Activated T-cell treated with anti-CD3 and anti-CD28 coated beads, Interleukin-2, amount 50 U/mL, for 24 hours (primary cell): ENCODE measurements around the gene SPECC1L.

Experiments
- DNase-seq: peaks from one replicate; pipeline ENCODE4 v3.0.0-alpha.2; 2020
- H3K27ac Mint-ChIP-seq: 2 replicates; pipeline ENCODE4 v1.8.0; 2020; ENCODE audit warnings: mild to moderate bottlenecking, mixed read lengths
- H3K27me3 Mint-ChIP-seq: 2 replicates; pipeline ENCODE4 v1.8.0; 2020; ENCODE audit warnings: mixed read lengths
- H3K36me3 Mint-ChIP-seq: 2 replicates; pipeline ENCODE4 v1.8.0; 2020; ENCODE audit warnings: low read depth, mixed read lengths
- H3K4me1 Mint-ChIP-seq: 2 replicates; pipeline ENCODE4 v1.8.0; 2020; ENCODE audit warnings: low read depth, mixed read lengths
- H3K4me3 Mint-ChIP-seq: 2 replicates; pipeline ENCODE4 v1.8.0; 2020; ENCODE audit warnings: mild to moderate bottlenecking, moderate library complexity, mixed read lengths
- H3K9me3 Mint-ChIP-seq: 2 replicates; pipeline ENCODE4 v1.8.0; 2020; ENCODE audit warnings: mixed read lengths

SPECC1L gene

DNA sequence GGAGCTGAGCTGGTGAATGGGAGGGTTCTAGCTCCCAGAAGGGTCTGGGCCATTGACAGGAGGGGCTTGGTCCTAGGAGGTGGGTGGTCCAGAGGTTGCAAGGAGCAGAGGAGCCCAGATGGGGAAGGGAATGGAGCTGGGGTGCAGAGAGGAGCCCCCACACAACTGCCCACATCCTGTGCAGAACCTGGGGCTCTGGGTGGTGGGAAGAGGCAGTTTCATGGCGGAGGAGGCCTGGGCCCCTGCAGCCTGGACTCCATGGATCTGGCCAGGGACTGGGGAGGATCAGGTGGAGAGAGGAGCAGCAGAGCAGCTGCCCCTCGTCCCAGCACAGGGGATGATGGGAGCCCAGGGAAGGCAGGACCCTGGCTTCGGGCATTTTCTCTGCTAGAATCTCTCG, 155.8 kb downstream of the SPECC1L start:
- Mint-ChIP-seq H3K27me3 (no peaks in the 10 kb centered on the region), H3K4me3 (peak overlapping the region; percentile 85), H3K27ac (peak overlapping the region; percentile 92), H3K4me1 (peaks cover 64% of the 10 kb centered on the region), H3K36me3 (peaks cover 24% of the 10 kb centered on the region), H3K9me3 (no peaks in the 10 kb centered on the region)
- DNase-seq = no peak

DNA sequence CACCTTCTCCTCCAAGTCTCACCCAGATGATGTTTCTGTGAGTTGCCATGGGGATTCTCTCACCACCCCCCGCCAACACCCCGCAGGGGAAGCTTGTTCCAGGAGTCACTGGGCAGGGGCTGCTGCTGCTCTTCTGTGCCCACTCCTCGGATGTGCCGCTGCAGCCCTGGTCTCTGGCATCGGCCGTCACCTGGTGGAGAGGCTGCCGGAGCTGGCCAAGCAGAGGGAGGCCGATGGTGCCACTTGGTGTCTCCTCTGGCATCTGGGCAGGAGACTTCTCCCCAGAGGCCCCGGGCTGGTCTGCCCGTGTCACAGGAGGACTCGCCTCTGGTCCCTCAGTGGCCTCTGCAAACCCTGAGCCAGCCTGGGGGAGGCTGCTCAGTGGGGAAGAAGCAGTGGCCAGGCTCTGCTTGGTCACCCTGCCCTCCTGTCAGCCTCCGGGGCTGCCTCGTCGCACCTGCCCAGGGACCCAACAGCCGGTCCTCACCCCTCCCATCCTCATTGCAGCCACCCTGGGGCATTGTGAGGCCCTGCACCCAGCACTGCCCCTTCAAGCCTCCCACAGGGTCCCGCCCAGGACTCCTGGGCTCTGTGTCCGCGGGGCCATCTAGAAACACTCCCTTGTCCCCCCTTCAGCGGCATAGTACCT, 156.3 kb downstream of the SPECC1L start:
- DNase-seq = no peak
- H3K27ac Mint-ChIP-seq = peak overlapping the region; percentile 92
- peaks cover 68% of the 10 kb centered on the region for H3K4me1 Mint-ChIP-seq
- peaks cover 30% of the 10 kb centered on the region for H3K36me3 Mint-ChIP-seq
- H3K27me3 Mint-ChIP-seq = no peaks in the 10 kb centered on the region
- no peaks in the 10 kb centered on the region for H3K9me3 Mint-ChIP-seq
- peak overlapping the region; percentile 85 for H3K4me3 Mint-ChIP-seq

DNA sequence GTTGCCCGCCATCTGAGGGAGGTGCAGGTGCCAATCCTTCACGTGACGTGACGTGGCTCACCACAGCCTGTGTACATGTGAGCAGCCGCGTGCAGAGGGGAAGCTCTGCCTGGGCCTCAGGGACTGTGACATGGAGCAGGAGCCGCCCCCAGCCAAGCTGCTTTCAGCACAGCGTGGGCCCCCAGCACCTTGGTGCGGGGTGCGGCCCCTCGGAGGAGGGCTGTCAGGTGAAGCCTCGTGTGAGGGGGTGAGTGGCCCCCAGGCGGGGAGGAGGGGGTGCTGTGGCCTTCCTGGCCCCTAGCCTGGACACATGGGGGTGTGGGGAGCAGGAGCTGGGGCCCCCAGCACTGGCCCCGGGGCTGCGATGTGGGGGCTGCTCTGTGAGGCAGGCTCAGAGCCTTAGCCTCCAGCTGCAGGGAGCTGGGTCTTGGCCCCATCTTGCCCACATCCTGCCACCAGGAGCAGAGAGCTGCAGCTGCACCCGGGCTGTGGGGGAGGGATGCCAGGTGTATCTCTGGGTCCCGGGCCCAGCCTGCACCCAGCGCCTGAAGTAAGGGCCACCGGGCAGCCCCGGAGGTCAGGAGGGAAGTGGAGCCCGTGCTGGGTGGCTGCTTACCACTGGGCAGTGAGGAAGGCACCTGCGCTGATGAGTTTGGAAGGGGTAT, 157.0 kb downstream of the SPECC1L start, which contains the start of gene ADORA2A:
TSS of gene ADORA2A (plus strand) at position 100 of the 665 bp plus-strand sequence. CDS start 5,806 bp downstream, outside the sequence.
- Mint-ChIP-seq H3K4me3 (peak within 1 kb of the TSS; percentile 85), H3K9me3 (no peaks in the 10 kb centered on the region), H3K4me1 (peaks cover 72% of the 10 kb centered on the region), H3K36me3 (peaks cover 36% of the 10 kb centered on the region), H3K27ac (peak within 1 kb of the TSS; percentile 92), H3K27me3 (no peaks in the 10 kb centered on the region)
- DNase-seq = peak; percentile 87

DNA sequence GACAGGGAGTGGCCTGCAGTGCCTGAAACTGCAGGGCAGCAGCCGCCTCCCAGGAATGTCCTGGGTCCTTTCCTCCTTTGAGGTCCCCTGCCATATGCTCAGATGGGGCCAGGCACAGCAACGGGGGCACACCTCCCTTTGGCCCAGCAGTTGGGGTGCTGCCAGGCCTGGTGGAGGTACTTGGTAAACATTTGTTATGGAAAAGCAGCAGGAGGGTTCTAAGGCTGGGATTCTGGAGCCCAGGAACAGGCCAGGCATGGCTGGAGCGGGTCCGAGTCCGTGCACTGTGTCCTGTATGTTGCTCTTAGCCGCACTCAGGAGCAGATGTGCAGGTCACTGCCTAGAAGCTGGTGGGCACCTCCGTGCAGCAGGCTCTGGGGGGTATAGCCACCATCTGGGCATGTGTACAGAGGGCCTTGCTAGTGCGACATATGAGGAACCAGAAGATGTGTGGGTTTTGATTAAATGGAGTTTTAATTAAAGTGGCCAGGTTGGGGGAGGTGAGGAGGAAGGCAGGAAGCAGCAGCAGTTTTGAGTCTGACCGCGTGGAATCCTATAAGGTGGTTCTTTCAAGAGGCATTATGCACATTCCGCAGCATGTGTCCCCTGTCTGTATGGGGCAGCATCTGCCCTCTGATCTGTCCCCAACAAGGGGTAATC, 158.2 kb downstream of the SPECC1L start:
- DNase-seq = no peak
- peak overlapping the region; percentile 85 for H3K4me3 Mint-ChIP-seq
- H3K4me1 Mint-ChIP-seq = peaks cover 82% of the 10 kb centered on the region
- H3K9me3 Mint-ChIP-seq = no peaks in the 10 kb centered on the region
- peaks cover 46% of the 10 kb centered on the region for H3K36me3 Mint-ChIP-seq
- peak overlapping the region; percentile 92 for H3K27ac Mint-ChIP-seq
- H3K27me3 Mint-ChIP-seq = no peaks in the 10 kb centered on the region

DNA sequence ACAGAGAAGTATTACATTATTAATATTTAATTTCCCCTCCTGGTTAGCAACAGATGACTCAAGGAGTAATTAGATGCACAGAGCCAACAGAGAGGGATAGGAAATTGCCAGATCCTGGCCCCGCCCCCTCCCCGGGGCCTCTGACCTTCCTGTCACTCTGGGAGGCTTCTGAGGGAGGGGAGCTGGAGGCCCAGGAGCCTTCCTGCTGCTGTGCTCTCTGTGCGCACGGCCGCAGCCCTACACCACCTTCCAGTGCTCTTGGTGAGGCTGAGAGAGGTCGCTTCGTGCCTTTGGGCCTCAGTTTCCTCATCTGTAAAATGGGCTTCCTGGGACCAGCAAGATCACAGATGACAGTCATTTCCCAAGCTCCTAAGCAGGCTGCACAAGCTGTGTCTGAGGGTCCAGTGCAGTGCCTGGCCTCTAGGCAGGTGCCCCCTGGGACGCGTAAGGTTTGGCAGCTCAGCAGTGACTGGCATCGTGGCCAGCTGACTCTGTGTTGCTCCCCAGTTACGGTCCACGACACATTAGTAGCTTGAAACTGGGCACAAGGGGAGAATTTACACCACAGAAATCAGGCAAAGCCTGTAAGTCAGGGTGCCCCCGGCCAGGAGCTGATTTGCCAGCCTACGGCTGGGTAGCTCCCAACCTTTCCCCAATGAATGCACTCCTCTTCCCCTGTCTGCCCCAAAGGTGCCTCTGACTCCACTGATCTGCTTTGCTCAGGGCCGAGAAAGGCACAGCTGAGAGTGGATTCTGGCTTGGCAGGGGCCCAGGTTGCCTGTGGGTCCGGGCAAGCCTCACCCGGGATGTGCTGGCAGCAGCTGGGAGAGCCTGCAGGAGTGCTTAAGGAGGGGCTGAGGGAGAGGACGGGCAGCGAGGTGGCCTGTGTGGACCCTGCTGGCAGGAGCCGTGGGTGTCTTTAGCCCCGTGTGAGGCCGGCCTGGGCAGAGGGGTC, 159.1 kb downstream of the SPECC1L start:
- peak; percentile 78 for DNase-seq
- Mint-ChIP-seq H3K4me3 (peak overlapping the region; percentile 85), H3K9me3 (no peaks in the 10 kb centered on the region), H3K4me1 (peaks cover 88% of the 10 kb centered on the region), H3K36me3 (peaks cover 53% of the 10 kb centered on the region), H3K27me3 (no peaks in the 10 kb centered on the region), H3K27ac (peak overlapping the region; percentile 92)

DNA sequence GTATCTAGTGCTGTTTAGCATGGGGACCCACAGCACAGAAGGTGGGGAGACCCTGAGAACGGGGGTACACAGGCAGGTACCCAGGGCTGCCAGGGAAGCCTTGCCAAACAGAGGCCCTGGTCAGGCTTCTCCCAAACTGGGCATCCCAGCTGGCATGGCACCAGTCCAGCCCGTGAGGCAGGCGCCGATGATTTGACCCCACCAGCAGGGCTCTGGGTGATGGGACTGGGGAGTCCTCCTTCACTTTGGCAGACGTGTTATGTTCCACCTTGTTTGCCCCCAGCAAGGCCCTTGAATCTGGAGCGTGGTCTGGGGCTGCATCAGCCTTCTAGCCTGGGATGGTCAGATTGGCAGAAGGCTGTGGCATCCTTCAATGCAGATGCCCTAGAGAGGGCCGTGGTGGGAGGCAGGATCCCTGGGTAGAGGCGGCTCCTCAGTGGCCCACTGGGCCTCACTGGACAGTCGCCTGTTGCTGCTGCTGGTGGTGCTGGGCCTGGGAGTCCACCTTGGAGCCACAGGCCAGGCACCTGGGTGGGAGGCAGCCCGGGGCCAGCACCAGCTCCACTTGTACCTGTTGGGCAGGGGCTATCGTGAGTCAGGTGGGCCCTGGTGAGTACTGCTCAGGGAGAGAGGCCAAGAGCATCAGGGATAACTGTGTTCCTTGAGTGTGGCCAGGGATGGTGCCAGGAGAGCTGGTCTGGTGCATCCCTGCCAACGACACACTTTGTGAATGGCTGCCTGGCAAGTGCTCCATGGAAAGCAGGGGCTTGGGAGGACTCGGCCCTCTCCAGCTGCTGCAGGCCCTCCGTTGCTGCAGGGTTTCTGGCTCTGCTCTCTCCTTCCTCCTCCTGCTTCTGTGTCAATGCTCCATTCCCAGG, 160.0 kb downstream of the SPECC1L start:
- H3K27me3 Mint-ChIP-seq = no peaks in the 10 kb centered on the region
- H3K36me3 Mint-ChIP-seq = peaks cover 62% of the 10 kb centered on the region
- H3K27ac Mint-ChIP-seq = peak overlapping the region; percentile 92
- H3K4me1 Mint-ChIP-seq = peaks cover 93% of the 10 kb centered on the region
- H3K4me3 Mint-ChIP-seq = peak overlapping the region; percentile 85
- DNase-seq = no peak
- no peaks in the 10 kb centered on the region for H3K9me3 Mint-ChIP-seq

DNA sequence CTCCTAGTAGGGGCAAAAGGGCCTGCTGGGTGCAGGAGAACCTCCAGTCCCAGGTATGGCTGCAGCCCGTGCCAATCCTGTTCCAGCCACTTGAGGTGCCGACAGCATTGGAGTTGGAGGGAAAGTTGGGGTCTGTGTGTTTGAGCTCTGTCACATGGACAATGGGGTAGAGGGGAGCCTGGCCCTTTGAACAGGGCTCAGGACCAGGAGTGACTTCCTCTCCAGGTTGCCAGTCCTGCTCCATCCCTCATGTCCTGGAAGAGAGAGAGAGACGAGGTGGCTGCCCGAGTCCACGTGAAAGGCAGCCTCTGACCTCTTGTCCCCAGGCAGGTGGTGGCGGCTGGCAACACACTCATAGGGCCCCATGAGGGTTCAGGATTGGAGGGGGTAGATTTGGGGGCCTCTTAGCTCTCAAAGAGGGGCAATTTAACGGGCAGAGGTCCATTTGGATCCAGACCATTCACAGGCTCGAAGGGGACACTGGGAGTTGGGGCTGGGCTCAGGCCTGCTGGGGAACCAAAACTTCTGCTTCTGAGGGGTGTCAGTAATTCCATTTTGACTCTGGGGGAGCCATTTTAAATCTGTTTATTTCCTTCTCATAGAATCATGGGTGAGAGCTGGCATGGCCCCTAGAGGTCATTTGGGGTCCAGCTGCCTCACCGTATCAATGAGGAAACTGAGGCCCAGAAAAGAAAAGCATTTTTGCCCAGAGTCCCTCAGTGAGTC, 160.8 kb downstream of the SPECC1L start:
- Mint-ChIP-seq H3K4me1 (peaks cover 93% of the 10 kb centered on the region), H3K9me3 (no peaks in the 10 kb centered on the region), H3K36me3 (peaks cover 70% of the 10 kb centered on the region), H3K27me3 (no peaks in the 10 kb centered on the region), H3K27ac (peak overlapping the region; percentile 92), H3K4me3 (peak overlapping the region; percentile 85)
- DNase-seq = no peak

DNA sequence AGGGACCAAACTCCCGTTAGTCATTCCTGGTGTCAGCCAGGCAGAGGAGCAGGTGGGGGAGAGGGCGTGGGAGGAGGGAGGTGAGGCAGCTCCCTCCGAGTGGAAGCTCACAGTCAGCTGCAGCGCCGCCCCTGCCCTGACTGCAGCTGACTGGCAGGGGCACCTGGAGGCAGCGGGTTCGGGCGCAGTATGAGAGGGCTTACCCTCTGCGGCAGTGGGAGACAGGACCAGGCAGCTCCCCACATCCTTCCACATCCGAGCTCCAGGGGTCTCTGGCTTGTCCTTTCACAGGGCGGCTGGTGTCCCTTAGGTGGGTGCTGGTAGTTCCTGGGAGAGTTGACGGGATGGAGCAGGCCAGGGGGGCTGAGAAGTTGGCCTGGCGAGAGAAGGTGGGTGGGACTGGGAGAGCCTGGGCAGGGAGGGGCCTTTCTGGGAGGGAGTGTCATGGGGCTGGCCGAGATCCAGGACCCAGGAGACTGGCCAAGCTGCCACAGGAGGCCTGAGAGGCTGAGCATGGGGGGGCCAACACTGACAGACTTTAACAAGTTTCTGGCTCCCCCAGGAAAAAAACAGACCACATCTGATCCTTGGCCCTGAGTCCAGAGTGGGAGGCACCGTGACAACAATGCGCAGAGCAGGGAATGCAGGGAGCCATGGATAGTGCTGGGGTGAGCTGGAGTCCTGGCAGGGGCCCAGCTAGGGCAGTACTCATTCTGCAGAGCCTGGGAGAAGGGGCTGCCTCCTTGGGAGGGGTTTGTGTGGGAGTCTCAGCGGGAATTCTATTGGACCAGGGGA, 161.6 kb downstream of the SPECC1L start:
- Mint-ChIP-seq H3K4me1 (peaks cover 93% of the 10 kb centered on the region), H3K9me3 (no peaks in the 10 kb centered on the region), H3K36me3 (peaks cover 78% of the 10 kb centered on the region), H3K27ac (peak overlapping the region; percentile 92), H3K4me3 (peak overlapping the region; percentile 85), H3K27me3 (no peaks in the 10 kb centered on the region)
- DNase-seq = no peak

DNA sequence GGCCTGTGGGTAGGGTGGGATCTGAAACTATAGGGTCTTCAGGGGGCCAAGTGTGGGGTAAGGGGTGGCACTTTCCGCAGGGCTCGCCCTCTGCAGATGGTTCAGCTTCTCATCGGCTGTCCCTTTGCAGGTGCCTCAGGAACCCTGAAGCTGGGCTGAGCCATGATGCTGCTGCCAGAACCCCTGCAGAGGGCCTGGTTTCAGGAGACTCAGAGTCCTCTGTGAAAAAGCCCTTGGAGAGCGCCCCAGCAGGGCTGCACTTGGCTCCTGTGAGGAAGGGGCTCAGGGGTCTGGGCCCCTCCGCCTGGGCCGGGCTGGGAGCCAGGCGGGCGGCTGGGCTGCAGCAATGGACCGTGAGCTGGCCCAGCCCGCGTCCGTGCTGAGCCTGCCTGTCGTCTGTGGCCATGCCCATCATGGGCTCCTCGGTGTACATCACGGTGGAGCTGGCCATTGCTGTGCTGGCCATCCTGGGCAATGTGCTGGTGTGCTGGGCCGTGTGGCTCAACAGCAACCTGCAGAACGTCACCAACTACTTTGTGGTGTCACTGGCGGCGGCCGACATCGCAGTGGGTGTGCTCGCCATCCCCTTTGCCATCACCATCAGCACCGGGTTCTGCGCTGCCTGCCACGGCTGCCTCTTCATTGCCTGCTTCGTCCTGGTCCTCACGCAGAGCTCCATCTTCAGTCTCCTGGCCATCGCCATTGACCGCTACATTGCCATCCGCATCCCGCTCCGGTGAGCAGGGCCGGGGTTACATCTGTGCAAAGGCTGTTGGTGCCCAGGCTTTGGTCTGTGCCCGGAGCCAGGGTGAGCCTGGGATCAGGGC, 162.6 kb downstream of the SPECC1L start:
- peaks cover 80% of the 10 kb centered on the region for H3K36me3 Mint-ChIP-seq

DNA sequence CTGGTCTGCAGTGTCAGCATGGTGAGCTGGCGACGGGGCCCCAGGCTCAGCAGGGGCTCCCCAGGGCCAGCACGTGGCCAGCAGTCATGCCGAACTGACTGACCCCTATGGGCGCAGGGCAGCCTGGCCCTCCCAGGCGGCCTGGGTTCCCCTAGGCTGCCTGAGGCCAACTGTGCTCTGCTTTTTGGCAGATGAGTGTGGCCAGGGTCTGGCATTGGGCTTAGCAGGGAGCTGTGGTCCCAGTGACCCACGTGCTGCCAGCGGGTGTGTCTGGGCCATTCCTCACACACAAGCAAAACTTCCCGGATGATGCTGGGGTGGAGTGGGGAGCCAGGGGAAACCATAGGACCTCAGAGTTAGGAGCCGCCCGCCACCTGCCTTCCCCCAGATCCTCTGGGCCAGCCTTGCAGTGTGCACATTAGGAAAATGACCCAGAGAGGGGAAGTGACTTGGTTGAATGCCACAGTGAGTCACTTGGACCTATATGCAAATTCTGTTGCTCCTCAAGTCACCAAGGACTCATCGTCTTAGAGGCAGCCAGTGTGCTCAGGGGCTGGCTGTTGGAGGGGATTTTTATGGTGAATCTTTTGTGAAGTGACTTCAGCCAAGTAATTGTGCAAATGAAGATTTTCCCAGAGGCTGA, 163.3 kb downstream of the SPECC1L start:
- H3K9me3 Mint-ChIP-seq = no peaks in the 10 kb centered on the region
- H3K4me3 Mint-ChIP-seq = peak overlapping the region; percentile 75
- H3K27me3 Mint-ChIP-seq = no peaks in the 10 kb centered on the region
- H3K27ac Mint-ChIP-seq = peak overlapping the region; percentile 100
- peaks cover 97% of the 10 kb centered on the region for H3K4me1 Mint-ChIP-seq
- H3K36me3 Mint-ChIP-seq = peaks cover 80% of the 10 kb centered on the region
- DNase-seq = no peak

More for the DNA sequence above, 162.6 kb downstream of the SPECC1L start:
- no peaks in the 10 kb centered on the region for H3K9me3 Mint-ChIP-seq
- H3K27ac Mint-ChIP-seq = peak overlapping the region; percentile 100
- peaks cover 98% of the 10 kb centered on the region for H3K4me1 Mint-ChIP-seq
- no peak for DNase-seq
- no peaks in the 10 kb centered on the region for H3K27me3 Mint-ChIP-seq
- H3K4me3 Mint-ChIP-seq = peak overlapping the region; percentile 85
